ENCODE data around the gene ZNHIT3. TPM values are rescaled to one million over a fixed set of nuclear protein-coding genes. Genes with fewer than 3 reads are reported as not detected.

Gene ZNHIT3
- total and polyA plus RNA-seq, 2 of the 13 experiments (the other 11 are each of a cell fraction or from before 2014, with no cell fraction given), result 66.6 to 77.4 TPM

- peak; percentile 94 for TF ChIP-seq POLR2G (IDR thresholded peaks at IDR 0.05; ENCODE audit: low read depth, low read length)
- TF ChIP-seq BHLHE40 (IDR thresholded peaks at IDR 0.05; ENCODE audit: low read length), result no peak
- no peak for TF ChIP-seq ZNF460 (CRISPR knock-in tag; IDR thresholded peaks at IDR 0.05; ENCODE audit: borderline replicate concordance)
- TF ChIP-seq ZBTB2 (CRISPR knock-in tag; IDR thresholded peaks at IDR 0.05; ENCODE audit: low read depth), result peak; percentile 55; the same call in 1 of the 2 replicates
- TF ChIP-seq ZSCAN30 (CRISPR knock-in tag; IDR thresholded peaks at IDR 0.05), result no peak
- no peak; the same call in 1 of the 2 replicates for TF ChIP-seq PATZ1 (CRISPR knock-in tag; IDR thresholded peaks at IDR 0.05)
- 0 out of 2 replicates have a peak, but pooled peaks have one; percentile 43 for TF ChIP-seq REL (CRISPR knock-in tag; conservative IDR thresholded peaks at IDR 0.05)
- no peak for TF ChIP-seq ARID3A (IDR thresholded peaks at IDR 0.05; ENCODE audit: low read depth, low read length)
- TF ChIP-seq TGIF2 (CRISPR knock-in tag; IDR thresholded peaks at IDR 0.05), result peak; percentile 54
- TF ChIP-seq ZNF281 (CRISPR knock-in tag; IDR thresholded peaks at IDR 0.05; ENCODE audit: borderline replicate concordance), result no peak
- no peak for TF ChIP-seq PBX2 (CRISPR knock-in tag; IDR thresholded peaks at IDR 0.05)
- TF ChIP-seq NR1H2 (CRISPR knock-in tag; IDR thresholded peaks at IDR 0.05; ENCODE audit: borderline replicate concordance, low read depth), result no peak
- TF ChIP-seq SMAD3 (CRISPR knock-in tag; IDR thresholded peaks at IDR 0.05), result no peak; the same call in 1 of the 2 replicates
- TF ChIP-seq, protein P1, sequence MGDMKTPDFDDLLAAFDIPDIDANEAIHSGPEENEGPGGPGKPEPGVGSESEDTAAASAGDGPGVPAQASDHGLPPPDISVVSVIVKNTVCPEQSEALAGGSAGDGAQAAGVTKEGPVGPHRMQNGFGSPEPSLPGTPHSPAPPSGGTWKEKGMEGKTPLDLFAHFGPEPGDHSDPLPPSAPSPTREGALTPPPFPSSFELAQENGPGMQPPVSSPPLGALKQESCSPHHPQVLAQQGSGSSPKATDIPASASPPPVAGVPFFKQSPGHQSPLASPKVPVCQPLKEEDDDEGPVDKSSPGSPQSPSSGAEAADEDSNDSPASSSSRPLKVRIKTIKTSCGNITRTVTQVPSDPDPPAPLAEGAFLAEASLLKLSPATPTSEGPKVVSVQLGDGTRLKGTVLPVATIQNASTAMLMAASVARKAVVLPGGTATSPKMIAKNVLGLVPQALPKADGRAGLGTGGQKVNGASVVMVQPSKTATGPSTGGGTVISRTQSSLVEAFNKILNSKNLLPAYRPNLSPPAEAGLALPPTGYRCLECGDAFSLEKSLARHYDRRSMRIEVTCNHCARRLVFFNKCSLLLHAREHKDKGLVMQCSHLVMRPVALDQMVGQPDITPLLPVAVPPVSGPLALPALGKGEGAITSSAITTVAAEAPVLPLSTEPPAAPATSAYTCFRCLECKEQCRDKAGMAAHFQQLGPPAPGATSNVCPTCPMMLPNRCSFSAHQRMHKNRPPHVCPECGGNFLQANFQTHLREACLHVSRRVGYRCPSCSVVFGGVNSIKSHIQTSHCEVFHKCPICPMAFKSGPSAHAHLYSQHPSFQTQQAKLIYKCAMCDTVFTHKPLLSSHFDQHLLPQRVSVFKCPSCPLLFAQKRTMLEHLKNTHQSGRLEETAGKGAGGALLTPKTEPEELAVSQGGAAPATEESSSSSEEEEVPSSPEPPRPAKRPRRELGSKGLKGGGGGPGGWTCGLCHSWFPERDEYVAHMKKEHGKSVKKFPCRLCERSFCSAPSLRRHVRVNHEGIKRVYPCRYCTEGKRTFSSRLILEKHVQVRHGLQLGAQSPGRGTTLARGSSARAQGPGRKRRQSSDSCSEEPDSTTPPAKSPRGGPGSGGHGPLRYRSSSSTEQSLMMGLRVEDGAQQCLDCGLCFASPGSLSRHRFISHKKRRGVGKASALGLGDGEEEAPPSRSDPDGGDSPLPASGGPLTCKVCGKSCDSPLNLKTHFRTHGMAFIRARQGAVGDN (CRISPR knock-in tag; IDR thresholded peaks at IDR 0.05), result peak; percentile 87
Measured at GRCh38 chr17:36544307-36545076, 58.0 kb downstream of the ZNHIT3 start, which contains the start of gene GGNBP2 (continued).
